DMS53 treated with DMSO at 0.1 percent for 48 hours (cell line): ENCODE results near the gene PAQR9.

Source experiments
- DNase-seq: peaks from one replicate; lab custom pipeline; 2025; ENCODE audit not compliant: unreplicated experiment; lab: John Stamatoyannopoulos, UW

Gene PAQR9

DNA sequence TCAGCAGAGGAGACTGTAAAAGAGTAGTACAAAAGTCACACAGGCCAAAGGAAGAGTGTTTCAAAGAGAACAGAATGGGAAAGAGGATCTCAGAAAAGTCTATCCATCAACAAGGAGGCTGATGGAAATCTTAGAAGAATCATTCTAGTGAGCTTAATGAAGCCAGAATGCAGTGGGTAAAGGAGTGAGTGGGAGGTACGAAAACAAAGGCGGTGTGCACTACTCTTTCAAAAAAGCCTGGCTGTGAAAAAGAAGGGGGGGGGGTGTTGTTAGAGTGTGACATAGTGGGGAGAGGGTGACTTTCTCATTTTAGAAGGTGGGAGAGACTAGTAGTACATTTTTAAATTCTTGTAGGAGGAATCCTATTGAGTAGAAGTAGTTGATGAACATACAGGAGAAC lies 11.7 kb downstream of the PAQR9 start:
- DNase-seq: no peak

- no peak for DNase-seq
Observed at GRCh38 chr3:142950972-142951371, 12.5 kb downstream of the PAQR9 start.

GRCh38 chr3:142947799-142948575 lies 15.5 kb downstream of the PAQR9 start:
- no peak for DNase-seq

DNA sequence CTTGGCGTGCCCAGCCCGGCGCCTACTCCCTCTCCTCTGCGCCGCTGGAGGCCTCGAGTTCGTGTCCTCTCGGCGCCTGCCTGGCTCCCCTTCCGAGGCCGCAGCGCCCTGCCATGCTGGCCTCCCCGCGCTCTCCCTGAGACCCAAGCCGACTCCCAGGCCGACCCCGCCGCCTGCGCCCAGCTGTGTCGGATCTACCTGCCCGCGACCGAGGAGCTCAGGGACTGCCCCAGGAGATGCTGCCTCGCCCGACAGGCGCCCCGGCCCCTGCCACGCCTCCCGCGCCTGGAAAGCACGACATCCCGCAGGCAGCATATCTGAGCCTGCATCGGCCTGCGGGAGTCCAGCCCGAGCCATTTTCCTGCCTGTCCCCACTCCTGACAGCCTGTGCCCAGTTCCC lies 16.1 kb downstream of the PAQR9 start:
- DNase-seq: no peak

DNA sequence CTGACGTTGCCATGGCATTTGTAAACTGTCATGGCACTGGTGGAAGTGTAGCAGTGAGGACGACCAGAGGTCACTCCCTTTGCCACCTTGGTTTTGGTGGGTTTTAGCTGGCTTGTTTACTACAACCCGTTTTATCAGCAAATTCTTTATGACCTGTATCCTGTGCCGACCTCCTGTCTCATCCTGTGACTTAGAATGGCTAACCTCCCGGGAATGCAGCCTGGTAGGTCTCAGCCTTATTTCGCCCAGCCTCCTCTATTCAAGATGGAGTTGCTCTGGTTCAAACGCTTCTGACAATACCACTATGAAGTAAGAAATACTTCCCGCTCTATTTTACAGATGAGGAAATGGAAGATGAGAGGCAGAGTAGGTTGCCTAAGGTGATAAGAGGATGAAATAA lies 16.6 kb downstream of the PAQR9 start:
- no peak for DNase-seq

- DNase-seq: no peak
Observed at GRCh38 chr3:142945023-142945422, 18.5 kb downstream of the PAQR9 start.

DNA sequence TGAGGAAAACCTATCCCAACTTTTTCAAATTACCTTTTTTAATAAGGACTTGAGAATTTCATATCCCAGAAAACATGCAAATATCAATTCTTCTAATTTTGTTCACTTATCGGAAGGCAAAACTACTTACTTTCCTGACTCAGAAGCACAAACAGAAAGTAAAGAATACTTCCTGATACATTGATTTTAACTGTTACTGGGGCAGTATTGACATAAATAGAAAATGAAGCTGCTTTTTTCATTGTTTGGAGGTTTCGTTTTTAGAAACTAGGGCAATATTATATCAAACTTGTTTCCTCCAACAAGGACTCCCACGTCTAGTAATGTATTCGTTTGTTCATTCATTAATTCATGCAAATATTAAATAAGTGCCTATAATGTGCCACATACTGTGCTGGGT lies 19.1 kb downstream of the PAQR9 start:
- DNase-seq: no peak

- no peak for DNase-seq
Observed at GRCh38 chr3:142943870-142944269, 19.6 kb downstream of the PAQR9 start.

DNA sequence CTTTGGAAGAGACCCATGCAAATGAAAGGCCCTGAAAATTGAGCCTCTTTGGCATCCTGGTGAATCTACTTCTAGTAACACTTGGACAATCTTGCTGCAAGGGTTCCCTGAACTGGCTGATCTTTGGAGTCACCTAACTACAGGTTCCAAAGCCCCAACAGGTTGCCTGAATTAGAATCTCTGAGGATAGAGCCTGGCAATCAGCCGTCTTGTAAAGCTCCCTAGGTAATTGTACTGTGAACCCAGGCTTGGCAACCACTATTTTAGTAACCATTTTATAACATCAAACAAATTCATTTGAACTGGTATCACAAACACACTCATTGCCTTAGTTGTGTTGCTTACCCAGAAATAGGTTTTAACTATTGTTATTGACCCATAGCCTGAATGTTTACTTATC lies 20.1 kb downstream of the PAQR9 start:
- DNase-seq: no peak

DNA sequence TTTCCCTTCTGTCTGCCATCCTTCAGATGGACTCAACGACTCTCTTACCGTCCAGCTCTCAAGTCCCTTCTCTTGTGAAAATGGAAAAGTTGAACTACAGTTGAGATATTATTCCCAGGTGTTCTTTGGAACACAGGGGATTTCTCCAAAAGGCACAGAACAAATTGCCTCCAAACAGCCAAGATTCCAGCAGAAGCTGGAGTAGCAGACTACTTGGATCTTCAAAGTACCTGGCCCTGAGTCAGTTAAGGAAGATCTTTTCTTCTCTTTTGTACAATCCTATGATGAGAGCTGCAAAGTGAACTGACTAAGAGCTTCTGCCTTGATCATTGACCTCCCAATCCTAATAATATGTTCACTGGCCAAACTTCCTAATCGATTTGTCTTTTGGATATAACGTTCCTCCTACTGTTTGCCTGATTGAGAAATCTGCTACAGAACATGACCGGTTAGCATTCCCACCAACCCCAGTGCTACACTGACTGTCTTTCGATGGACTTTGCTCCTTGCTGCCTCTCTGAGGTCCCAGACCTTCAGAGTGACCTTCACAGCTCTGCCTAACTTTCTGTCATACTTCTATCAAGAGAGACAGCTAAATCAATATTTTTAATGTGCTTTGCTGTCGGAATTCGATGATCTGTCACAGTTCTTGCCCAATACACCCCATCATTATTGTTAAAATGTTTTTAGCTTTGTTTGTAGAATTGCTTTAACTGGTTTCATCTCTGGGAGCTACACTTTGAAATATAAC lies 21.9 kb downstream of the PAQR9 start:
- no peak for DNase-seq

DNA sequence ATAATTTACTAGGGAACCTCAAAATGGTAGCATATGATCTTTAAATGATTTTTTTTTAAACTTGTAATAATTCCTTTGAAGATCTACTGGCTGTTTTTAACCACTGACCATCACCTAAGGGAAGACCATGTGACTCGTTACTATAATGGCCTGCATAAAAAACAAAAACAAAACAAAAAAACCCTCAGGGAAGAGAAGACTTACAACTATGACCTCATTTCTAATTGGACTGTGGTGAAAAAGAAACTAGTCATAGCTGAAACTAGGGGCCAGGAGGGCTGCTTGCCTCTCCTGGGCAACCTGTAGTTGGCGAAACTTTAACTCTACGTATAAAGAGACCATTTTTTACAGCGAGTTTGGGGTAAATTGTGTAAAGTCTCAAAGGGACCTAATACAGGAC lies 23.0 kb downstream of the PAQR9 start:
- no peak for DNase-seq

DNA sequence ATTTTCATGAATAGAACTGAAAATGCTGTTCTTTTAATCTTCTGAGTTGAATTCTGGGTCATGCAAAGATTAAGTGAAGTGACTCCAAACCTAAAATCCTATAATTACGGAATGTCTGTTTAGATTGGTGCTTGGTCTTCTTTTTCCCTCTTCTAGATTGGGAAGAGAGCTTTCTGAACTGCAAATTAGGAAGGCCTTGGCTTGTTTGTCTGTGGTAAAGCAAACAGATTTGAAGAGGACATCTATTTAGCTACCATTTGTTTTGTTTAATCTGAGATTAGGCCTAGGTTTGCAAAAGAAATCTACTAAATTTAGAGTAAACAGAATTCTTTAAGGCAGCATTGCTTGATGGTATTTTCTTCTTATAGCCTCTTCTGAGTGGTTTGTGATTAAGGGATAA lies 23.5 kb downstream of the PAQR9 start:
- DNase-seq: peak; percentile 41

- no peak for DNase-seq
Observed at GRCh38 chr3:142935963-142936362, 27.5 kb downstream of the PAQR9 start.

GRCh38 chr3:142934887-142935269 lies 28.6 kb downstream of the PAQR9 start:
- DNase-seq: no peak

- DNase-seq: no peak
Observed at GRCh38 chr3:142934128-142934886, 29.2 kb downstream of the PAQR9 start.

DNA sequence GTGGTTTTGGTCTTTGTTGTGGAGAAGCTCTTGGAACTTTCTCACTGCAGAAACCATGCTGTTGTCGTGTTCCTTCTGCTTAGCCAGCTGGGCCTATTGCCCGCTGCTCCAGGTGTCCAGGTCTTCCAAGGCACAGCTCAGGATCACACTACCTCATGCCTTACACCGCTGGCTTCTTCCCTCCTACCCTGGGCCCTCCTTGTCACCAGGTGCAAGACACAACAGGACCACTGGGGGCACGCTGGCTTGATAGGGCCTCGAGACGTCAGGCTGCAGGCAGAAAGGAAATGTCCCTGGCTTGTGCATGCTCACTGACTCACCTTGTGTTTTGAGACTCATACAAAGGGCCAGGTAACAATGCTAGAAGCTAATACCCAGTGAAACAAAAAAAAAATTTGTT lies 32.3 kb downstream of the PAQR9 start:
- no peak for DNase-seq

DNA sequence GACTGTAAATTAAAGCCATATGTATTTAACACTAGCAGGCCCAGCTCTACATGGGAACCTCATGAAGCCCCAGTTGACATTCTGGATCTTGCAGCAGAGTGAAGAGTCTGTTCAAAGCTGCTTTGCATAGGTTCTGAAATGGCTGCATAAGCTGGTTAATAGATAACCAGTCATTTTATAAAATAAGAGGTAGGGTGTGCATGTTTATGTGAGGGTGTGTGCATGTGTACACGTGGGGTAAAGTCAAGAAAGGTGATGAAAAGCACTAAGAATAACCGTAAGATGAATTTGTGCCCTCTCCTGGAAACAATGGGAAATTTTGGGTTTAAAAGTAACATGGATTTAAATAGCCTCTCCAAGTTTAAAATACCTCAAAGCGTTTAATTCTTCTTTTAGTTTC lies 33.0 kb downstream of the PAQR9 start:
- DNase-seq: no peak

DNA sequence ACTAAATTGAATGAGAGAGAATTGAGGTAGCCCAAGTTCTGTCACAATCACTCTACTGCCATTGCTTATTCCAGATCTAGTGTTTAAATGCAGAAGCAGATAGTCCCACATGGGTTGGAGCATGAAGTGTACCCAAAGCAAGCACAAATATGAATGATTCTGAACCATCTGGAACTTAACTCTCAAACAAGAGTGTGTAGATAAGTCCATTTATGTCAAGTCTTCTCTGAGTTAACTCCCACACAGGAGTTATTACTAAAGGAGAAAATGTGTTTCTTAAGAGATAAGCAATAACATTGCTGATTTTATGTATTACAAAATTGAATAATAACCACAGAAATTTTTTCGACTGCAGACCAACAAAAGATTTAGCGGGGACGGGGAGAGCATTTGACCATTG lies 33.6 kb downstream of the PAQR9 start:
- no peak for DNase-seq

- peak; percentile 40 for DNase-seq
Observed at GRCh38 chr3:142929109-142929508, 34.4 kb downstream of the PAQR9 start.

DNA sequence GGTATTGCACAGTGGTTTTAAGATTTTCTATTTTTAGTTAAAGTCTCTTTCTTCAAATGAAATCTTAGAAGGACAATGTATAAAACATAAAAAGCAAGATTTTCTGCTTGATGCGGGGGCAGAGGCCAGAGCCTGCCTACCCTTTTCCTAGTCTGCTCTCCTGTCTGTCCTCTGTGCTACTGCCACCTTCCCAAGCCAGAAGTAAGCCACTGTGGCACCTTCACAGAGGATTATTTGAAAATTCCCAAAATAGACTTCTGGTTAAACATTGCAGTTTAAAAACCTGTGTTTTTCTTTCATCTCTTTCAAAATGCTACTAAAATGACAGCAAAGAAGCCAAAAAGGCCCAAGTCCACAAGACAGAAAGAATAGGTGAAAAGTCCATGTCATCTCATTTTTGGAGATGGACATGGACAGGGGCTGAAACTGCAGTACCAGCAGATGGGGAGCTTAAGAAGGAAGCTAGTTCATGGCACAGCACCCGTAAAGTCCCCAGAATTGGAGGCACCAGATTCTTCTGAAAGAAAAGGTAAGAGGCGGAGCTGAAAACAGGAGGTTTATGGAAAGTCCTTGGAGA lies 37.0 kb downstream of the PAQR9 start:
- DNase-seq: no peak

GRCh38 chr3:142925140-142925539 lies 38.3 kb downstream of the PAQR9 start:
- DNase-seq: no peak

GRCh38 chr3:142923694-142924093 lies 39.8 kb downstream of the PAQR9 start:
- no peak for DNase-seq
